Activated B cell treated with CpG ODN at 0.5 μM for 24 hours (primary cell): ENCODE data around the gene ANO10. TPM values are rescaled to one million over a fixed set of nuclear protein-coding genes. Genes with fewer than 3 reads are reported as not detected.
"Not testable (repeated sequence)": the region's sequence is repeated elsewhere in the genome, so short reads cannot be mapped to it uniquely, and the experiment has no call there.

Experiments used
- ATAC-seq: fragments of 200-7000 bp; cut with Tn5 transposase; one replicate; pipeline ENCODE4 v1.10.0; 2021; ENCODE audit warnings: low read depth, mild to moderate bottlenecking, moderate library complexity
- CTCF ChIA-PET: fragments of 350-600 bp; sonication (Branson Sonifier 250); formaldehyde crosslinking; loops from one replicate; lab custom pipeline; 2021; ENCODE audit warnings: antibody characterized with exemption; lab: Charles Lee
- POLR2A ChIA-PET: fragments of 350-600 bp; sonication (Branson Sonifier 250); formaldehyde crosslinking; loops from one replicate; lab custom pipeline; 2021; ENCODE audit warnings: antibody characterized with exemption; lab: Charles Lee
- DNase-seq: peaks from one replicate; pipeline ENCODE4 v3.0.0; 2022
- H3K27ac Mint-ChIP-seq: one replicate; pipeline ENCODE4 v1.8.0; 2020; ENCODE audit warnings: mixed read lengths
- H3K27me3 Mint-ChIP-seq: one replicate; pipeline ENCODE4 v1.8.0; 2021; ENCODE audit warnings: mixed read lengths
- H3K36me3 Mint-ChIP-seq: one replicate; pipeline ENCODE4 v1.8.0; 2021; ENCODE audit warnings: low read depth, mixed read lengths
- H3K4me1 Mint-ChIP-seq: one replicate; pipeline ENCODE4 v1.8.0; 2021; ENCODE audit warnings: mixed read lengths
- H3K4me3 Mint-ChIP-seq: one replicate; pipeline ENCODE4 v1.8.0; 2020; ENCODE audit warnings: mild to moderate bottlenecking, mixed read lengths
- H3K9me3 Mint-ChIP-seq: one replicate; pipeline ENCODE4 v1.8.0; 2020; ENCODE audit warnings: mixed read lengths
- CTCF ChIP-seq: fragments of 200-600 bp; IDR thresholded peaks from one replicate; pipeline ENCODE4 v1.8.0; 2022; ENCODE audit warnings: antibody characterized with exemption, mild to moderate bottlenecking
- intact Hi-C: fragments of 100-400 bp; cut with micrococcal nuclease; formaldehyde crosslinking; loops from one replicate; pipeline ENCODE4 v1.15.1; 2024
- total RNA-seq: library from RNA; stranded (reverse); gene quantifications from 2 replicates; pipeline ENCODE4 v1.2.3, GENCODE V29; 2022

Gene ANO10
- total RNA-seq, 1 donor from 2014 or later, result 6.4 TPM

GRCh38 chr3:43465109-43465508 is 156.7 kb downstream of the ANO10 start:
- DNase-seq (no peak), ATAC-seq (no peak)
- no peak overlapping the region for H3K27ac Mint-ChIP-seq
- CTCF ChIA-PET, result no interaction called here
- TF ChIP-seq CTCF, result no peak
- no peaks in the 10 kb centered on the region for H3K9me3 Mint-ChIP-seq
- no peaks in the 10 kb centered on the region for H3K4me1 Mint-ChIP-seq
- H3K36me3 Mint-ChIP-seq, result peaks cover 4% of the 10 kb centered on the region
- intact Hi-C loops, result no loop called here
- peaks cover 5% of the 10 kb centered on the region for H3K27me3 Mint-ChIP-seq
- no peak overlapping the region for H3K4me3 Mint-ChIP-seq
- POLR2A ChIA-PET, result no interaction called here

GRCh38 chr3:43462566-43462965 is 159.2 kb downstream of the ANO10 start:
- H3K27me3 Mint-ChIP-seq, CTCF ChIA-PET, ATAC-seq, H3K4me3 Mint-ChIP-seq, H3K27ac Mint-ChIP-seq, POLR2A ChIA-PET, intact Hi-C loops, H3K36me3 Mint-ChIP-seq, DNase-seq, H3K9me3 Mint-ChIP-seq, H3K4me1 Mint-ChIP-seq: not testable (repeated sequence)

- TF ChIP-seq CTCF, result no peak
- Mint-ChIP-seq H3K9me3 (peaks cover 2% of the 10 kb centered on the region), H3K27ac (no peak overlapping the region), H3K27me3 (peaks cover 3% of the 10 kb centered on the region), H3K4me1 (no peaks in the 10 kb centered on the region), H3K4me3 (no peak overlapping the region), H3K36me3 (peaks cover 4% of the 10 kb centered on the region)
- intact Hi-C loops, result no loop called here
- no peak for DNase-seq
- CTCF ChIA-PET, result no interaction called here
- ATAC-seq, result no peak
- POLR2A ChIA-PET, result no interaction called here
Observed at GRCh38 chr3:43461345-43461744, 160.5 kb downstream of the ANO10 start.

- H3K27me3 Mint-ChIP-seq, CTCF ChIA-PET, H3K9me3 Mint-ChIP-seq, DNase-seq, H3K27ac Mint-ChIP-seq, intact Hi-C loops, H3K36me3 Mint-ChIP-seq, H3K4me1 Mint-ChIP-seq, POLR2A ChIA-PET, H3K4me3 Mint-ChIP-seq, ATAC-seq: not testable (repeated sequence)
Observed at GRCh38 chr3:43457038-43457437, 164.8 kb downstream of the ANO10 start.

- DNase-seq (no peak), ATAC-seq (no peak)
- intact Hi-C loops, result no loop called here
- POLR2A ChIA-PET, result no interaction called here
- Mint-ChIP-seq H3K36me3 (no peaks in the 10 kb centered on the region), H3K27me3 (no peaks in the 10 kb centered on the region), H3K4me3 (no peak overlapping the region), H3K27ac (no peak overlapping the region), H3K9me3 (peaks cover 2% of the 10 kb centered on the region), H3K4me1 (no peaks in the 10 kb centered on the region)
- CTCF ChIA-PET, result no interaction called here
- TF ChIP-seq CTCF, result no peak
Observed at GRCh38 chr3:43455233-43455632, 166.6 kb downstream of the ANO10 start.

GRCh38 chr3:43453981-43454380 is 167.8 kb downstream of the ANO10 start:
- CTCF ChIA-PET, result no interaction called here

More at GRCh38 chr3:43453981-43454380, 167.8 kb downstream of the ANO10 start:
- H3K36me3 Mint-ChIP-seq, result no peaks in the 10 kb centered on the region
- intact Hi-C loops, result no loop called here
- H3K27ac Mint-ChIP-seq, result no peak overlapping the region
- POLR2A ChIA-PET, result no interaction called here
- H3K27me3 Mint-ChIP-seq, result no peaks in the 10 kb centered on the region
- TF ChIP-seq CTCF, result no peak
- peaks cover 2% of the 10 kb centered on the region for H3K9me3 Mint-ChIP-seq
- no peaks in the 10 kb centered on the region for H3K4me1 Mint-ChIP-seq
- no peak overlapping the region for H3K4me3 Mint-ChIP-seq
- DNase-seq (no peak), ATAC-seq (no peak)
